Endometrial microvascular endothelial cells (primary cell): ENCODE results near the gene CACNA1A. TPM values are rescaled to one million over a fixed set of nuclear protein-coding genes. Genes with fewer than 3 reads are reported as not detected.
"Not testable (repeated sequence)": the region's sequence is repeated elsewhere in the genome, so short reads cannot be mapped to it uniquely, and the experiment has no call there.

Experiments used
- in situ Hi-C: cut with HindIII; loops from 2 replicates; pipeline ENCODE4 v1.10.0; 2017; ENCODE audit warnings: low sequenced_read_pairs, low pct_unique_long_range_greater_than_20kb; ENCODE audit errors: inconsistent ontology term
- total RNA-seq: library from RNA; depleted of rRNA; stranded (reverse); fragments of >200 nt; gene quantifications from one replicate; pipeline ENCODE4 v1.2.3, GENCODE V29; 2015; ENCODE audit errors: inconsistent ontology term

Gene CACNA1A
- not detected for total RNA-seq

GRCh38 chr19:13506471-13506820 lies at the start of gene CACNA1A:
TSS of gene CACNA1A (minus strand) at chr19:13506479. CDS start at chr19:13506224, 255 bp downstream.
- in situ Hi-C loops: no loop called here

GRCh38 chr19:13554506-13555240 lies 48.4 kb upstream of the CACNA1A start:
- in situ Hi-C loops: no loop called here

DNA sequence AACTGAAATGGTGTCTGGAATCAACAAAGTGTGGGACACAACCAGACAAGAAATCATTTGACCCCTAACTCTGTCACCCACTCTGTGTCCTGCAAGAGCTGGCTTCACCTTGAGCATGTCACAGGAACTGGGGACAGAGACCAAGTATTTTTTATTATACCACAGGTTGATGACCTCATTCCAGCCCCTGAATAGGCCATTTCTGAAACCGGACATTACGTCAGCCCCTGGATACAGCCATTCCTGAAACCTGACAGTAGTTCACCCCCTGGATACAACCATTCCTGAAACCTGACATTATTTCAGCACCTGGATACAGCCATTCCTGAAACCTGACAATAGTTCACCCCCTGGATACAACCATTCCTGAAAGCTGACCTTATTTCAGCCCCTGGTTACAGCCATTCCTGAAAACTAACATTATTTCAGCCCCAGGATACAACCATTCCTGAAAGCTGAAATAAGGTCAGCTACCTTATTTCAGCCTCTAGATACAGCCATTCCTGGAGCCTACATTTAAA lies 47.7 kb upstream of the CACNA1A start:
- in situ Hi-C loops: no loop called here

- in situ Hi-C loops: no loop called here
These were observed 41.9 kb upstream of the CACNA1A start for GRCh38 chr19:13548131-13548530.

DNA sequence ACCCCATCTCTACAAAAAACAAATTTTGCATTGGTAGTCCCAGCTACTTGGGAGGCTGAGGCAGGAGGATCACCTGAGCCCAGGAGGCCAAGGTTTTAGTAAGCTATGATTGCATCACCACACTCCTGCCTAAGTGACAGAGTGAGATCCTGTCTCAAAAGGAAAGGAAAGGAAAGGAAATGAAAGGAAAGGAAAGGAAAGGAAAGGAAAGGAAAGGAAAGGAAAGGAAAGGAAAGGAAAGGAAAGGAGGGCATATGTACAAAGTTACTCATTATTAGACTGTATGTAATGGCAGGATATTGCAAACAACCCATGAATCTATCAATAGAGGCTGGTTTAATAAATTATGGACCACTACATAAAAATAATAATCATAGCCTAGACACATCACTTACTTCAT lies 40.8 kb upstream of the CACNA1A start:
- in situ Hi-C loops: no loop called here

DNA sequence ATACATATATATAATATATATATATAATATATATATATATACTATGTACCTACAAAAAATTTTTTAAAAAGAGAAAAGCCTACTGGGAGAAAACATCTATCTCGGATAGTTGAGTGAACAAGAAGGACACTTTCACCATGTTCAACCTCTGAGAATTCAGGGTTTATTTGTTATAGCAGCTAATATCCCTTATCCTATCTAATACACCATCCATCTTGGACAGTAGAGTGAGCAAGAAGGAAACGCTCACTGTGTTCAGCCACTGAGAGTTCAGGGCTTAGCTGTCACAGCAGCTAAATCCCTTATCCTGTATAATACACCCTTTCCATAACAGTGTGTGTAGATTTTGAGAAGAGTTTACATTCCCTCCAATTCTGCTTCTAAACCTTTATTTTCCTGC lies 38.1 kb upstream of the CACNA1A start:
- in situ Hi-C loops: no loop called here

DNA sequence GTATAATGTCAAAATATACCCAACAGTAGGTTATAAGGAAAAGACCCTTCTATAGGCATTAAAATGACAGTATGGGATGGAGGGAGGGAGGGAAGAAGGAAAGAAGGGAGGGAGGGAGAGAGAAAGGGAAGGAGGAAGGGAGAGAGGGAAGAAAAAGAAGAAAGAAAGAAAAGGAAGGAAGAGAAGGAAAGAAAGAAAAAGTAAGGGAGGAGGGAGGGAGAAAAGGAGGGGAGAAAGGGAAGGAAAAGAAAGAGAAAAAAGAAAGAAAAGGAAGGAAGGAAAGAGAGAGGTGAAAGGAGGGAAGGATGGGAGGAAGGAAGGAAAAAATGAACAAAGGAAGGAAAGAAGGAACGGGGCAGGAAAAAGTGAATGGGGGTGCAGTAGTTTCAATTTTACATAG lies 35.3 kb upstream of the CACNA1A start:
- in situ Hi-C loops: no loop called here

DNA sequence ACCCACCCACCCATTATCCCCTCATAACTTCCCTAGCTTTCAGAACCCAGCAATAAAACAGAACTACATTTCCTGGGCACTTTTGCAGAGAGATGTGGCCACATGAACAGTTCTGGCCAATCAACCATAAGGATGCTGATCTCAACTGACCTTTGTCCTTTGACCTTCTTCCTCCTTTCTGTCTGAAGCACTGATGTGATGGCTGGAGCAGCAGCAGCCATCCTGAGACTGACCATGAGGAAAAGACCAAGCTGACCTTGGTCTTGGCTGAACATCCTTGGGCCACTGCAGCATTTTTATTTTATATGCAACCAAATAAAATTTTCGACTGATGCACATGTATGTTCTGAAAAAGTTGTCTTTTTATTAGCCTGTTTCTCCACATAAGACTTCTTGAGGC lies 33.1 kb upstream of the CACNA1A start:
- in situ Hi-C loops: no loop called here

DNA sequence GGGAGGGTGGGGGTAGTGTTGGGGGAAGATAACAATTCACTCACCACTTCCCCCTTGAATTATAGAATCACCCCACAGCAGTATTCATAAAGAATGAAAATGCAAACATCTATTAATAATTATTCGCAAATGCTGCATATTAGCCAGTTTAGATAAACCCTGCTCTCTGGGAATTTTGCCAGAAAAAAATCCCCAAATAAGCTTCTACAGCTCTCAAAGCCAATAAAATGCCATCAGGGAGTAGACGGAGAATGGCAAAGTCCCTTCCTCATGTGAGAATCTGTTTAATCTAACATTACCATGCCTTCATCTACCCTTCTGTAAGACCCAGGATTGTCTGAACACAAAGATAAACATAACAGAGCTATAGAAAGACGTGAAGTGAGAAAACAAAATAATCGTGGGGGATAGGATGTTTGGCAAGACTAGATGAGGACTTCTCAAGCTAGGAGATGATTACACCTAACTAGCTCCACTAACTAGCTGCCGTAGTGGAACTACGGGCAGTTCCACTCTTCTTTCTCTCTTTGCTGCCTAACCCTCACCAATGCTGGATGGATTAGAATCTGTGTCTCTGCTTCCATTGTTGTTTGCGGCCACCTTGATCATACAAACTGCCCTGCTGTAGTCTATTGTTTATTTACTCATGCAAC lies 32.4 kb upstream of the CACNA1A start:
- in situ Hi-C loops: no loop called here

GRCh38 chr19:13537454-13537853 lies 31.2 kb upstream of the CACNA1A start:
- in situ Hi-C loops: no loop called here

DNA sequence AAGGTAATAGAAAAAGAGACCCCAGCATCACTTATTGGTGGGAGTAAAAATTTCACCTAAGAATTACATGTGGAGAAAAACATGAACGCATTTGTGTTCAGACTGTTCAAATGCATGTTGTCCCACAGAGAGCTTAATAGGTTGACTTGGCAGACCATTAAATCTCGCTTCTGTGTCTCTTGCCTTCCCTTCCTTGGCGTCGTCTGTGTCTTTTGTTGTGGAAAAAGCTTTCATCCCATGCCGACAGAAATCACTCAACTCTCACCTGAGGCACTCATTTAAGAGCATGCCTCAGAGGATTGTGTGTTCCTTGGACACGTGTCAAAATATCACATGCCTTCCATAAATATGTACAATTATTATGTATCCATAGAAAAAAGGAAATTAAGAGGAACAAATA lies 24.4 kb upstream of the CACNA1A start:
- in situ Hi-C loops: no loop called here

DNA sequence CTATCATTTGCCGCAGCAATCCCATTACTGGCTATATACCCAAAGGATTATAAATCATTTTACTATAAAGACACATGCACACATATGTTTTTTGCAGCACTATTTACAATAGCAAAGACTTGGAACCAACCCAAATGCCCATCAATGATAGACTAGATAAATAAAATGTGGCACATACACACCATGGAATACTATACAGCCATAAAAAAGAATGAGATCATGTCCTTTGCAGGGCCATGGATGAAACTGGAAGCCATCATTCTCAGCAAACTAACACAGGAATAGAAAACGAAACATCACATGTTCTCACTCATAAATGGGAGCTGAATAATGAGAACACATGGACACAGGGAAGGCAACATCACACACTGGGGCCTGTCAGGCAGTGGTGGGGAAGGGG lies 23.4 kb upstream of the CACNA1A start:
- in situ Hi-C loops: not testable (repeated sequence)

- in situ Hi-C loops: no loop called here
These were observed 20.3 kb upstream of the CACNA1A start for GRCh38 chr19:13526552-13526951.

- in situ Hi-C loops: no loop called here
These were observed 14.8 kb upstream of the CACNA1A start for GRCh38 chr19:13521066-13521465.

DNA sequence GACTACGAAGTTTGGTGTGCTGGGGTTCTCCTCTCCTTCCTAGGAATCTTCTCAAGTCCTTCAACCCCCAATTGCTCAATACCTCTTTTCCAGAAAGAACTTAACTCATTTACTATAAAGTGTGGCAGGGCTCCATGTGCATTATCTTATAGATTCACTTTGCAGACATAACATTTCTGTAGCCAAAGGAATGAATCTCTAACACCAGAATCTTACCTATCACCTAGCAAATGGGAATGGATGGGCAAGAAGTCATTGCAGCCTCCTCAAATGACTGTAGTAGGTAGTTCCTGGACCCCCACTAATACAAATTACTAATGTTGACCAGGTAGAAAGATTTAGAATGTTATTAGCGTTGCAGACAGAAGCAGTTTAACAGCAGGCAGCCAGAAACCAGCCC lies 5.7 kb upstream of the CACNA1A start:
- in situ Hi-C loops: no loop called here

GRCh38 chr19:13507053-13507611 lies 853 bp upstream of the CACNA1A start:
- in situ Hi-C loops: no loop called here

GRCh38 chr19:13505761-13506470 lies 363 bp downstream of the CACNA1A start:
- in situ Hi-C loops: no loop called here

DNA sequence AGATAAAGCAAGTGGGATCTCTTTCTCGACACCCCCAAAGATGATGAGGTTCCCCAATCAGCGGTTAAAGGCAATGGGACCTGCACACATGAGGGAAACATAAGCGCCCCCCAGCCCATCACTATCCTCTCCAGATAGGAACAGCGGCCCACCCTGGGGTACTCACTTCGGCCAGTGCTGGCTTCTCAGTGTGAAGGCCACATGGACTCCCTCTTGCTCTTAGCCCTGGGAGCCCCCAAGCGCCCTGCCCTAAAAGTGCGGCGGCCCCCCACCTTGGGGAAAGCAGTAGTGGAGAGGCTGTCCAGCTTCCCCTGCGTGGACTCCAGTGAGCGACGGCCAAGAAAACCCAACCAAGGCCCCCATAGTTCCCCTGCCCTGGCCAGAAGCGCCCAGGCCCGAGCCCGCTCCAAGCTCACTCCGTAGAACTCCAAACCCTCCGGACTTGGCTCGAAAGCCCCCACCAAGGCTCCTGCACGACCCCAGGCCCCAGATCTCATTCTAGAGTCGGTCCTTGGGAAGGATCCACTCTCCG lies 1.0 kb downstream of the CACNA1A start:
- in situ Hi-C loops: no loop called here

GRCh38 chr19:13503570-13504235 lies 2.6 kb downstream of the CACNA1A start:
- in situ Hi-C loops: no loop called here
